ENCODE results near the gene DMBT1.

The DMBT1 gene

DNA sequence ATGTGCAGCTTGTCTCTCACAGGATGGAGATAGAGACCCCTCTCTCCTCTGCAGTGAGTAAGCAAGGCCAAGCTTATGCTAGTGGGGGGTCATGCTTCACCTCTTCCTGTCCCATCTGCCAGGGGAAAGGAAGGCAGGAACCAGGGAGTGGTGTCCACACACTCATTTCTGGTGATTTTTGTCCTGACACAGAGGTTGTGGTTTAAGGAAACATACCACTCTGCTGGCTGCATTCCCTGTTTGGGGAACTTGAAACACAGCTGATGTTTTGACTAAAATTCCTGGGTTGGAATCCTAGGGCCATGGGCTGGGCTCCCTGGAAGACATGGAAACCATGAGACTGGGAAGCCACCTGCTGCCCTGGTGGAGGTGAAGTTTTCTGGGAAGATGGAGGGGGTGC is 117.7 kb downstream of the DMBT1 start:
- DNase-seq, result no peak

DNA sequence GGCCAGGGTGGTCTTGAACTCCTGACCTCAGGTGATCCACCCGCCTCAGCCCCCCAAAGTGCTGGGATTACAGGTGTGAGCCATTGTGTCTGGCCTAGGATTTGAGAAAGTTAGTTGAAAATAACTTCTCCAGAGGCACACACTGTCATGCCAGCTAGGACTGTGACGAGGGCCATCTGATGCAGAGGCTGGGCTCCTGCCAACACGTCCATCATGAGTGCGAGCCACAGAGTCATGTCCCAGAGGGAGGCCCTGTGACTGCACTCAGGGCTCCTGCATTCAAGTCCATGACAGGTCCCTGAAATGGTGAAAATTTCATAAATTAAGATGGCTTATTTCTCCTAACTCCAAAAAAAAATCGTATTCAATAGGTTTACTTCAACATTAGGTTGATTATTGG is 122.0 kb downstream of the DMBT1 start:
- DNase-seq, result no peak

- no peak for DNase-seq
Observed at GRCh38 chr10:122688293-122688989, 127.9 kb downstream of the DMBT1 start.

- no peak for DNase-seq
Observed at GRCh38 chr10:122689146-122689820, 128.7 kb downstream of the DMBT1 start.

DNA sequence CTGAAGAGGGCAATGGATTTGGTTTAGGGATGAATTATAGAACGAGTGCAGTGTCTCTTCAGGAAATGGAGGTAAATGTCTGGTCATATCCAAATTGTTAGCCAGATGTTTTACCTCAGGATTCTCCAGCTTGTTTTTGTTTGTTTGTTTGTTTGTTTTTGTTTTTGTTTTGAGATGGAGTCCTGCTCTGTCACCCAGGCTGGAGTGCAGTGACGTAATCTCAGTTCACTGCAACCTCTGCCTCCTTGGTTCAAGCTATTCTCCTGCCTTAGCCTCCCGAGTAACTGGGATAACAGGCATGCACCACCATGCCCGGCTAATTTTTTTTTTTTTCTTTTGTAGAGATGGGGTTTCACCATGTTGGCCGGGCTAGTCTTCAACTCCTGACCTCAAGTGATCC is 132.2 kb downstream of the DMBT1 start:
- no peak for DNase-seq

All from activated CD4-positive, alpha-beta T cell treated with anti-CD3 and anti-CD28 coated beads, Interleukin-2, amount 50 U/mL, for 16 hours (primary cell).